Caco-2 (cell line): Measurements from ENCODE around the gene FOXN3. TPM values are rescaled to one million over a fixed set of nuclear protein-coding genes. Genes with fewer than 3 reads are reported as not detected.

ENCODE experiments used
- BruUV-seq: library from RNA; stranded (reverse); fragments of 400-500 nt; replicated peaks from 2 replicates; lab custom pipeline; 2021; lab: Mats Ljungman, UMichigan
- CTCF ChIA-PET: fragments of 300-600 bp; sonication (Branson Sonifier 250); formaldehyde crosslinking; loops from one replicate; lab custom pipeline; 2022; ENCODE audit warnings: antibody characterized with exemption; lab: Charles Lee
- POLR2A ChIA-PET: fragments of 300-600 bp; sonication (Branson Sonifier 250); formaldehyde crosslinking; loops from one replicate; lab custom pipeline; 2022; ENCODE audit warnings: antibody characterized with exemption; lab: Charles Lee
- DNase-seq, 2 experiments: peaks; one replicate each; pipeline versions ENCODE4 v3.0.0 to v3.0.0-alpha.2; 2020 to 2022
- H3K27me3 ChIP-seq: replicated peaks from 2 replicates; pipeline ENCODE4 v1.6.0; 2011; ENCODE audit warnings: low read length; ENCODE audit not compliant: control insufficient read depth, insufficient read depth
- H3K36me3 ChIP-seq: 2 replicates; pipeline ENCODE4 v1.5.1; 2011; ENCODE audit warnings: low read length; ENCODE audit not compliant: control insufficient read depth, insufficient read depth
- H3K4me1 ChIP-seq: fragments of 250-450 bp; sonication (Bioruptor Pico); 2 replicates; pipeline ENCODE4 v1.5.1; 2020; ENCODE audit warnings: mild to moderate bottlenecking
- H3K4me3 ChIP-seq: 2 replicates; pipeline ENCODE4 v1.5.1; 2011; ENCODE audit warnings: low read depth, mild to moderate bottlenecking, control low read depth, low read length
- H3K9me3 ChIP-seq: fragments of 250-450 bp; sonication (Bioruptor Pico); 2 replicates; pipeline ENCODE4 v1.5.1; 2020; ENCODE audit warnings: mild to moderate bottlenecking, moderate library complexity
- H3K27ac Mint-ChIP-seq: one replicate; pipeline ENCODE4 v1.8.0; 2022; ENCODE audit warnings: mixed read lengths; ENCODE audit not compliant: unreplicated experiment
- H3K27me3 Mint-ChIP-seq: one replicate; pipeline ENCODE4 v1.8.0; 2022; ENCODE audit warnings: mixed read lengths; ENCODE audit not compliant: insufficient read depth, unreplicated experiment
- H3K36me3 Mint-ChIP-seq: one replicate; pipeline ENCODE4 v1.8.0; 2022; ENCODE audit warnings: mild to moderate bottlenecking, mixed read lengths; ENCODE audit not compliant: insufficient read depth, unreplicated experiment
- H3K4me1 Mint-ChIP-seq: one replicate; pipeline ENCODE4 v1.8.0; 2022; ENCODE audit warnings: low read depth, mixed read lengths; ENCODE audit not compliant: unreplicated experiment
- H3K4me3 Mint-ChIP-seq: one replicate; pipeline ENCODE4 v1.8.0; 2022; ENCODE audit warnings: mild to moderate bottlenecking, moderate library complexity, mixed read lengths; ENCODE audit not compliant: unreplicated experiment
- H3K9me3 Mint-ChIP-seq: one replicate; pipeline ENCODE4 v1.8.0; 2022; ENCODE audit warnings: mixed read lengths; ENCODE audit not compliant: unreplicated experiment
- CTCF ChIP-seq, 2 experiments: fragments of 200-600 bp in 1 of 2; IDR thresholded peaks; 1 replicate in 1 of 2; 2 replicates in 1 of 2; pipeline versions ENCODE4 v1.5.1 to v1.8.0; 2011 to 2022; ENCODE audit warnings: antibody characterized with exemption in 1 of 2, control low read depth in 1 of 2, inconsistent platforms in 1 of 2, low read depth in 1 of 2, low read length in 1 of 2, mild to moderate bottlenecking in 1 of 2, moderate library complexity in 1 of 2; ENCODE audit not compliant: insufficient read depth in 1 of 2, severe bottlenecking in 1 of 2, unreplicated experiment in 1 of 2
- intact Hi-C: fragments of 100-400 bp; cut with micrococcal nuclease; formaldehyde crosslinking; loops from one replicate; pipeline ENCODE4 v1.10.0; 2022; ENCODE audit not compliant: unreplicated experiment
- total RNA-seq: library from RNA; stranded (reverse); gene quantifications from 2 replicates; pipeline ENCODE4 v1.2.3, GENCODE V29; 2022

Gene FOXN3
- total RNA-seq, 1 experiment from 2014 or later: 20.6 TPM

DNA sequence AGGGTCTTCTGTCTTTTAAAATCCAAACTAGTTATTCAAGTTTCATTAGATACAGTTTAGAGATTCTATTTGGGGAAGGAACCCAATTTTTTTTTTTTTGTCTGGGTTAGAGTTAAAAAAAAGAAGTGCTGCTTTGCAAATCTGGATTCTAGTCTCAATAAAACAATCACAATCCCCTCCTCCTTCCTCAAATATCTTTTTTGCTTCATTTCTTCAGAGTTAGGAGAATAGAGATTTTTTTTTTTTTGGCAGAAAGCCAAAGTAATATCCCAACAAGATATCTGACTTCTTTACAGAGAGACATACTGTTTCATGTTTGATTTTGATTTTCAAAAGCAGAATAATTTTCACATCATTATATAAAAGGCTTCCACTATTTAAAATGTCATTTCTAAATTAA, 201.9 kb downstream of the FOXN3 start:
- intact Hi-C loops: no loop called here
- no peaks in the 10 kb centered on the region for H3K9me3 Mint-ChIP-seq
- H3K36me3 Mint-ChIP-seq: peaks cover 8% of the 10 kb centered on the region
- POLR2A ChIA-PET: no interaction called here
- Histone ChIP-seq H3K36me3 (no peaks in the 10 kb centered on the region), H3K4me1 (no peaks in the 10 kb centered on the region), H3K4me3 (no peak overlapping the region), H3K9me3 (no peaks in the 10 kb centered on the region), H3K27me3 (no peaks in the 10 kb centered on the region)
- no peaks in the 10 kb centered on the region for H3K27me3 Mint-ChIP-seq
- no peak for DNase-seq
- no TSS peak for BruUV-seq
- no peak for TF ChIP-seq CTCF (IDR thresholded peaks at IDR 0.05; ENCODE audit: insufficient read depth in 1 of 2, low read depth in 1 of 2, low read length in 1 of 2, severe bottlenecking in 1 of 2, unreplicated experiment in 1 of 2)
- no peaks in the 10 kb centered on the region for H3K4me1 Mint-ChIP-seq
- H3K27ac Mint-ChIP-seq: no peak overlapping the region
- CTCF ChIA-PET: no interaction called here
- H3K4me3 Mint-ChIP-seq: no peak overlapping the region

DNA sequence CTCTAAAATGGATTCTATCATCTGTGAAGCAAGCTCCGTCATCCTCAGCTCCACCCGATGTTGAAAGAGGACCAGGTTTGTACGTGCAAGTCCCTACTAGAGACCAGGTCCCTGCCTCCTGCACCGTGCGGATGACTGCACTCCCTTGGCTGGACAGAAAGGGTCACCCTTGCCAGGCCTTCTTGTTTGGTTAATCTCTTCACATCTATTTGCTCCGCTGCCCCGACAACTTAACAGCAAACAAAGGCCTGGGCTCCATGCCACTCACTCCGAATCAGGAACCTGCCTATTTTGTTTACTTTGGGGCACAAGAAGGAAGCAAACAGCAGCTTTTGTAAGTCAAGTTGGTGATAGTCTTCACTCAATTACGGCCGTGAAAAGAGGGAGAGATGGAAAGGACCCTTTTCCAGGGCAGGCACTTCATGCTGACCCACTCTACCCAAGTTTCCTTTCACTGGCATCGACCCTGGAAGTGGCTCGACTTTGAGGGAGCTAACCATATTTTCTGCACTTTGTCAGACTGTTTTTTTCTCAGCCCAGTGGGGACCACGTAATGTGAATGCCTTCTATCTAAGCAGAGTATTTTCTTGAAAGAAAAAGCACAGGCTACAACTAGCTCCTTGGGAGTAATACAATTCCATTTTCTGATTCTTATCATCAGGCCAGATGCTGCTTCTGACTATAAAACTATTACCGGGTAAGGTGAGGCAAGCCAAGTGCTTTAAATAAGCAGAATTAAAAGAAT, 202.6 kb downstream of the FOXN3 start:
- Mint-ChIP-seq H3K27me3 (no peaks in the 10 kb centered on the region), H3K4me1 (no peaks in the 10 kb centered on the region), H3K27ac (no peak overlapping the region), H3K9me3 (no peaks in the 10 kb centered on the region), H3K36me3 (peaks cover 8% of the 10 kb centered on the region), H3K4me3 (no peak overlapping the region)
- POLR2A ChIA-PET: no interaction called here
- no peak overlapping the region for H3K4me3 ChIP-seq
- no peaks in the 10 kb centered on the region for H3K36me3 ChIP-seq
- CTCF ChIA-PET: no interaction called here
- H3K27me3 ChIP-seq: no peaks in the 10 kb centered on the region
- intact Hi-C loops: no loop called here
- TF ChIP-seq CTCF (IDR thresholded peaks at IDR 0.05; ENCODE audit: insufficient read depth in 1 of 2, low read depth in 1 of 2, low read length in 1 of 2, severe bottlenecking in 1 of 2, unreplicated experiment in 1 of 2): no peak
- H3K4me1 ChIP-seq: no peaks in the 10 kb centered on the region
- DNase-seq: peak in 1 of 2 experiments; percentile 14
- H3K9me3 ChIP-seq: no peaks in the 10 kb centered on the region
- no TSS peak for BruUV-seq

DNA sequence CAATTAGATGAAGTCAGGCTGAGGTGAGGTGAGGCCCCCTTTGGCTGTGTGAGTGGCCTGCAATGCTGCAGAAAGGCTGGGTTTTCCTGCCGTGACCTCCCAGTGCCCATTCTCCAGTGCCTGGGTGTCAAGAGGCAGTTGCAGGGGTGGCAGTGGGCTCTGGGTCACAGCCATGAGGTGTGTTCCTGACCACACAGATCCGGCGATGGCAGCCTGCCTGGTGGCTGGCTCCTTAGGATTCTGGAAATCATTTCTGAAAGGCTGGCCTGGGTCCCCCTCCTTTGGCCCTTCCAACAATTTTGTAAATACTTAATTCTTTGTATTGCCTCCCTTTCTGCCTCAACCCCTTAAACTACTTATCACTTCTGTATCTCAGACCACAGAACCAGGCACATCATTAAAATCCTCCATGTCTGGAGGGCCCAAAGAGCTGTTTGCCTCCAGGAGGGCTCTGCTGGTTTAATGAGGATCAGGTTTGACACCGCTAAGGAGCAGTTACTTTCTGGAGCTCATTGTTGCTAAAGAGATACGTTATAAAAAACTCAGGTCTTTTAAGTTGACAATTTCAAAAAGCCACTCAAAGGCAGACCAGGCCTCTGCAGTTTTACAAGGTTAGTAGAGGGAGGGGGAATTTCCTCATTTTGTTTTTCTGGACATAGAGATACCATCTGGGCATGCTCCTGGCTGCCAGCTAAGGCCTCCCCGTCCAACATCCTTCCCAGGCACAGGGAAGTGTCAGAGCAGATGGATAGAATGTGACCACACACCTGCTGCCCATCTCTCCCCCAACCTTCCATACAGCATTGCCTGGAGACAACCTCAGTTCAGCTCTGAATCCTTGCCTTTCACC, 204.4 kb downstream of the FOXN3 start:
- Histone ChIP-seq H3K27me3 (no peaks in the 10 kb centered on the region), H3K9me3 (no peaks in the 10 kb centered on the region), H3K4me1 (no peaks in the 10 kb centered on the region), H3K36me3 (no peaks in the 10 kb centered on the region), H3K4me3 (no peak overlapping the region)
- Mint-ChIP-seq H3K36me3 (peaks cover 8% of the 10 kb centered on the region), H3K9me3 (no peaks in the 10 kb centered on the region), H3K4me3 (no peak overlapping the region), H3K27ac (no peak overlapping the region), H3K27me3 (no peaks in the 10 kb centered on the region), H3K4me1 (no peaks in the 10 kb centered on the region)
- no peak for DNase-seq
- no TSS peak for BruUV-seq
- ChIA-PET POLR2A (no interaction called here), CTCF (no interaction called here)
- no peak for TF ChIP-seq CTCF (IDR thresholded peaks at IDR 0.05; ENCODE audit: insufficient read depth in 1 of 2, low read depth in 1 of 2, low read length in 1 of 2, severe bottlenecking in 1 of 2, unreplicated experiment in 1 of 2)
- intact Hi-C loops: no loop called here
